Caco-2 (cell line): Measurements from ENCODE around the gene JARID2. TPM values are rescaled to one million over a fixed set of nuclear protein-coding genes. Genes with fewer than 3 reads are reported as not detected.

Source experiments
- BruUV-seq: library from RNA; stranded (reverse); fragments of 400-500 nt; replicated peaks from 2 replicates; lab custom pipeline; 2021; lab: Mats Ljungman, UMichigan
- CTCF ChIA-PET: fragments of 300-600 bp; sonication (Branson Sonifier 250); formaldehyde crosslinking; loops from one replicate; lab custom pipeline; 2022; ENCODE audit warnings: antibody characterized with exemption; lab: Charles Lee
- POLR2A ChIA-PET: fragments of 300-600 bp; sonication (Branson Sonifier 250); formaldehyde crosslinking; loops from one replicate; lab custom pipeline; 2022; ENCODE audit warnings: antibody characterized with exemption; lab: Charles Lee
- DNase-seq, 2 experiments: peaks; one replicate each; pipeline versions ENCODE4 v3.0.0 to v3.0.0-alpha.2; 2020 to 2022
- H3K27me3 ChIP-seq: replicated peaks from 2 replicates; pipeline ENCODE4 v1.6.0; 2011; ENCODE audit warnings: low read length; ENCODE audit not compliant: control insufficient read depth, insufficient read depth
- H3K36me3 ChIP-seq: 2 replicates; pipeline ENCODE4 v1.5.1; 2011; ENCODE audit warnings: low read length; ENCODE audit not compliant: control insufficient read depth, insufficient read depth
- H3K4me1 ChIP-seq: fragments of 250-450 bp; sonication (Bioruptor Pico); 2 replicates; pipeline ENCODE4 v1.5.1; 2020; ENCODE audit warnings: mild to moderate bottlenecking
- H3K4me3 ChIP-seq: 2 replicates; pipeline ENCODE4 v1.5.1; 2011; ENCODE audit warnings: low read depth, mild to moderate bottlenecking, control low read depth, low read length
- H3K9me3 ChIP-seq: fragments of 250-450 bp; sonication (Bioruptor Pico); 2 replicates; pipeline ENCODE4 v1.5.1; 2020; ENCODE audit warnings: mild to moderate bottlenecking, moderate library complexity
- H3K27ac Mint-ChIP-seq: one replicate; pipeline ENCODE4 v1.8.0; 2022; ENCODE audit warnings: mixed read lengths; ENCODE audit not compliant: unreplicated experiment
- H3K27me3 Mint-ChIP-seq: one replicate; pipeline ENCODE4 v1.8.0; 2022; ENCODE audit warnings: mixed read lengths; ENCODE audit not compliant: insufficient read depth, unreplicated experiment
- H3K36me3 Mint-ChIP-seq: one replicate; pipeline ENCODE4 v1.8.0; 2022; ENCODE audit warnings: mild to moderate bottlenecking, mixed read lengths; ENCODE audit not compliant: insufficient read depth, unreplicated experiment
- H3K4me1 Mint-ChIP-seq: one replicate; pipeline ENCODE4 v1.8.0; 2022; ENCODE audit warnings: low read depth, mixed read lengths; ENCODE audit not compliant: unreplicated experiment
- H3K4me3 Mint-ChIP-seq: one replicate; pipeline ENCODE4 v1.8.0; 2022; ENCODE audit warnings: mild to moderate bottlenecking, moderate library complexity, mixed read lengths; ENCODE audit not compliant: unreplicated experiment
- H3K9me3 Mint-ChIP-seq: one replicate; pipeline ENCODE4 v1.8.0; 2022; ENCODE audit warnings: mixed read lengths; ENCODE audit not compliant: unreplicated experiment
- intact Hi-C: fragments of 100-400 bp; cut with micrococcal nuclease; formaldehyde crosslinking; loops from one replicate; pipeline ENCODE4 v1.10.0; 2022; ENCODE audit not compliant: unreplicated experiment
- total RNA-seq: library from RNA; stranded (reverse); gene quantifications from 2 replicates; pipeline ENCODE4 v1.2.3, GENCODE V29; 2022
- TF ChIP-seq, protein P1 (sequence below), 2 experiments: fragments of 200-600 bp in 1 of 2; IDR thresholded peaks; 1 replicate in 1 of 2; 2 replicates in 1 of 2; pipeline versions ENCODE4 v1.5.1 to v1.8.0; 2011 to 2022; ENCODE audit warnings: antibody characterized with exemption in 1 of 2, control low read depth in 1 of 2, inconsistent platforms in 1 of 2, low read depth in 1 of 2, low read length in 1 of 2, mild to moderate bottlenecking in 1 of 2, moderate library complexity in 1 of 2; ENCODE audit not compliant: insufficient read depth in 1 of 2, severe bottlenecking in 1 of 2, unreplicated experiment in 1 of 2

The JARID2 gene
- total RNA-seq, 1 experiment from 2014 or later, result 18.3 TPM

DNA sequence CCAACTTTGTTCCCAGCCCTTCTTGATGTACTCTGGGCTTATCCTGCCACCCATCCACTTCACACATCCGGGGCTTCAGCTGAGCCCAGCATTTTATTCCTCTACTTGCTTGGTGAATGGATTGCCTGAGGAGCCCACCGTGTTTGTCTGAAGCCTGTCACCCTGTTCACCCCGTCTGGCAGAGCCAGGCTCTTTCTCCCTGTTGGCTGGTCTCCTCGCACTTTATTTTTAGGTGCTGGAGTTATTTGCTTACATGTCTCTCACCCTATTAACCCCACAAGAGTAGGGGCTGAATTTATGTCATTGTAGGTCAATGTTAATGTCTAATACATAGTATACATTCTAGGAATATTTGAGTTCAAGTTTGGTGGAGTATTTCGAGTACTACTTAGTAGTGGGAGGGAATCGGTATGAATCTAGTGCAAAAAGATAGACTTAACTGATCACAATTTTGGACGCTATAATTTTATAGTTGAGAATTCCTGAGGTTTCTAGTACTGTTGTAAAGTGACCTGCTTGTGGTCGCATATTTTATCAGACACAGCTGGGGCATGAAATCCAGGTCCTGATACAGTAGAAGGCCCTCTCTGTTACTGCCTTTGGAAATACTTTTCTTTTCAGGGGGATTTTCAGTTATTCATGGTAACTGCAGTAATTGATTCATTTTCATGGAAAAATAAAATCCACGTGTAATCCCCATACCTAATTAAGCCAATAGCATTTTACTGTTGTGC lies 10.8 kb downstream of the JARID2 start:
- Mint-ChIP-seq H3K27ac (no peak overlapping the region), H3K4me3 (no peak overlapping the region), H3K27me3 (no peaks in the 10 kb centered on the region), H3K36me3 (peaks cover under 1% of the 10 kb centered on the region), H3K9me3 (no peaks in the 10 kb centered on the region), H3K4me1 (peaks cover 31% of the 10 kb centered on the region)
- Histone ChIP-seq H3K4me1 (peaks cover 3% of the 10 kb centered on the region; the same call in 1 of the 2 replicates), H3K9me3 (no peaks in the 10 kb centered on the region), H3K27me3 (no peaks in the 10 kb centered on the region), H3K4me3 (no peak overlapping the region), H3K36me3 (0 out of 2 replicates have a peak, but pooled peaks cover 1% of the 10 kb centered on the region)
- BruUV-seq, result no TSS peak
- CTCF ChIA-PET, result no interaction called here
- TF ChIP-seq, protein P1, sequence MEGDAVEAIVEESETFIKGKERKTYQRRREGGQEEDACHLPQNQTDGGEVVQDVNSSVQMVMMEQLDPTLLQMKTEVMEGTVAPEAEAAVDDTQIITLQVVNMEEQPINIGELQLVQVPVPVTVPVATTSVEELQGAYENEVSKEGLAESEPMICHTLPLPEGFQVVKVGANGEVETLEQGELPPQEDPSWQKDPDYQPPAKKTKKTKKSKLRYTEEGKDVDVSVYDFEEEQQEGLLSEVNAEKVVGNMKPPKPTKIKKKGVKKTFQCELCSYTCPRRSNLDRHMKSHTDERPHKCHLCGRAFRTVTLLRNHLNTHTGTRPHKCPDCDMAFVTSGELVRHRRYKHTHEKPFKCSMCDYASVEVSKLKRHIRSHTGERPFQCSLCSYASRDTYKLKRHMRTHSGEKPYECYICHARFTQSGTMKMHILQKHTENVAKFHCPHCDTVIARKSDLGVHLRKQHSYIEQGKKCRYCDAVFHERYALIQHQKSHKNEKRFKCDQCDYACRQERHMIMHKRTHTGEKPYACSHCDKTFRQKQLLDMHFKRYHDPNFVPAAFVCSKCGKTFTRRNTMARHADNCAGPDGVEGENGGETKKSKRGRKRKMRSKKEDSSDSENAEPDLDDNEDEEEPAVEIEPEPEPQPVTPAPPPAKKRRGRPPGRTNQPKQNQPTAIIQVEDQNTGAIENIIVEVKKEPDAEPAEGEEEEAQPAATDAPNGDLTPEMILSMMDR (IDR thresholded peaks at IDR 0.05; ENCODE audit: insufficient read depth in 1 of 2, low read depth in 1 of 2, low read length in 1 of 2, severe bottlenecking in 1 of 2, unreplicated experiment in 1 of 2), result no peak
- intact Hi-C loops, result no loop called here
- no peak for DNase-seq
- POLR2A ChIA-PET, result no interaction called here

DNA sequence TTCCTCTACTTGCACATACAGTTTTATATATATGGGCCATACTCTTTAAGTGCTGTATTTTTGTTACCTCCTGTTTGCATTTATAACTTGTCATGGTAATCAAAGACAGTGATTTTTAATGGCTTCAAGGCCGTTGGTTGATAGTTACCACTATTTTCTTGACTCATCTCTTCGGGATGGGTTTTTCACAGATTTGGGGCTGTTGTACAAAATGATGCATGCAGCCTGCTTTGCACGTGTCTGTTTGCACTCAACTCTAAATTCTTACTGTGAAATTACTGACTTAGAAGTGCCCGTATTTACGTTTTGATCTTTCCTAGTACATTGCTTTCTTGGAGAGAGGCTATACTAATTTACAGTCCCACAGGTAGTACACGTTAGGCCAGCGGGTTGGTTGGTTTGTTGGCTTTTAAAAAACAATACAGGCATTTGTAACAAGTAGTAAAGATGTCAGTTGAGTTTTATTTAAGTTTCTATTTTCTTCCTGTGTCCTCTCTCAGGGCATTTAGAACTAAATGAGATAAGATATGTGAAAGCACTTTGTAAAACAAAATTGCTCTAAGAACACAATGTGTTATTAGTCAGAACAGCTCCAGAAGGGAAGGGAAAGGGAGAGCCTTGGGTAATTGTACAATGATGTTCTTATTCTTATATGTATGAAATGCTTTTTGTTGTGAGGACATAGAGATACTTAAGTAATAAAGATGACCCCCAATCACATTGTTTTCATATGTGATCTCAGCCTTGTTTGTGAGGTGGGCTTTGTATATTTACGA lies 11.7 kb downstream of the JARID2 start:
- no peaks in the 10 kb centered on the region for H3K9me3 ChIP-seq
- Mint-ChIP-seq H3K27ac (no peak overlapping the region), H3K27me3 (no peaks in the 10 kb centered on the region), H3K4me1 (peaks cover 31% of the 10 kb centered on the region), H3K9me3 (no peaks in the 10 kb centered on the region), H3K4me3 (no peak overlapping the region), H3K36me3 (no peaks in the 10 kb centered on the region)
- intact Hi-C loops, result no loop called here
- TF ChIP-seq, protein P1 (IDR thresholded peaks at IDR 0.05; ENCODE audit: insufficient read depth in 1 of 2, low read depth in 1 of 2, low read length in 1 of 2, severe bottlenecking in 1 of 2, unreplicated experiment in 1 of 2), result no peak
- no peaks in the 10 kb centered on the region for H3K27me3 ChIP-seq
- ChIA-PET POLR2A (no interaction called here), CTCF (no interaction called here)
- DNase-seq, result no peak
- peaks cover 3% of the 10 kb centered on the region; the same call in 1 of the 2 replicates for H3K4me1 ChIP-seq
- no peak overlapping the region for H3K4me3 ChIP-seq
- no TSS peak for BruUV-seq
- 0 out of 2 replicates have a peak, but pooled peaks cover 1% of the 10 kb centered on the region for H3K36me3 ChIP-seq

DNA sequence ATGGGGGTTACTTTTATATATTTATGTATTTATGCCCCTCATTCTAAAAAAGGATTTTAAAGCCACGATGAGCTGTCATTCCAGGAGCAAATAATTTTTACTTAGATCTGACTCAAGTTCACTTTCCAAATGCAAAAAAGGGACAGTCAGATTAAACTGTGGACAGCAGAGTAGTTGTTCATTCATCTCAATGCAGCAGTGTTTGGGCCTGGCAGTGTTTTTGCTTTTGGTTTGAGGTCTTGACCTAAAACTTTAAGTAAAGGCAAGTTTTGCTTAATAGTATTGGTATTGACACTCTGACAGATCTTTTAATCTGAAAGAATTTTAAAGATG lies 13.9 kb downstream of the JARID2 start:
- no peaks in the 10 kb centered on the region for H3K9me3 Mint-ChIP-seq
- Histone ChIP-seq H3K4me1 (peaks cover 3% of the 10 kb centered on the region; the same call in 1 of the 2 replicates), H3K27me3 (no peaks in the 10 kb centered on the region), H3K4me3 (no peak overlapping the region), H3K36me3 (no peaks in the 10 kb centered on the region), H3K9me3 (no peaks in the 10 kb centered on the region)
- no peak for DNase-seq
- ChIA-PET POLR2A (interaction anchor here (0.6 kb wide), 1 partner anchor 18 kb away, joined by 7 read pairs; no protein-coding TSS in a partner anchor), CTCF (interaction anchor here (0.8 kb wide), 1 partner anchor 11 kb away, joined by 3 read pairs; no protein-coding TSS in a partner anchor)
- no peak overlapping the region for H3K4me3 Mint-ChIP-seq
- TF ChIP-seq, protein P1 (IDR thresholded peaks at IDR 0.05; ENCODE audit: insufficient read depth in 1 of 2, low read depth in 1 of 2, low read length in 1 of 2, severe bottlenecking in 1 of 2, unreplicated experiment in 1 of 2), result no peak
- peaks cover 31% of the 10 kb centered on the region for H3K4me1 Mint-ChIP-seq
- no peak overlapping the region for H3K27ac Mint-ChIP-seq
- intact Hi-C loops, result no loop called here
- H3K27me3 Mint-ChIP-seq, result no peaks in the 10 kb centered on the region
- H3K36me3 Mint-ChIP-seq, result no peaks in the 10 kb centered on the region
- no TSS peak for BruUV-seq
